H1 (cell line): Measurements from ENCODE around the gene OGT. TPM values are rescaled to one million over a fixed set of nuclear protein-coding genes. Genes with fewer than 3 reads are reported as not detected.

Source experiments
- CTCF ChIA-PET: fragments of 300-600 bp; sonication (Branson Sonifier 250); formaldehyde crosslinking; loops from one replicate; lab custom pipeline; 2021; ENCODE audit not compliant: partially characterized antibody; lab: Charles Lee
- POLR2A ChIA-PET: fragments of 300-600 bp; sonication (Branson Sonifier 250); formaldehyde crosslinking; loops from one replicate; lab custom pipeline; 2021; ENCODE audit warnings: inconsistent platforms; ENCODE audit not compliant: partially characterized antibody; lab: Charles Lee
- DNase-seq, 2 experiments: peaks; one replicate each; pipeline versions ENCODE4 v3.0.0 to v3.0.0-alpha.2; 2010 to 2022; ENCODE audit warnings: low spot score in 2 of 2, low read depth in 1 of 2, mixed read lengths in 1 of 2
- FAIRE-seq: peaks from 2 replicates; lab custom pipeline; 2011; peaks lifted over from hg19 to GRCh38; lab: Jason Lieb, UNC
- H2AFZ ChIP-seq: 2 replicates; pipeline ENCODE4 v1.8.1; 2012; ENCODE audit warnings: low read length, inconsistent platforms
- H2AK5ac ChIP-seq: 2 replicates; pipeline ENCODE4 v1.6.1; 2013; ENCODE audit warnings: low read depth, low read length
- H2BK120ac ChIP-seq: replicated peaks from 2 replicates; pipeline ENCODE3; 2013; ENCODE audit warnings: low read depth, low read length, inconsistent platforms
- H2BK12ac ChIP-seq: 2 replicates; pipeline ENCODE4 v1.6.1; 2013; ENCODE audit warnings: low read depth, low read length
- H2BK15ac ChIP-seq: 2 replicates; pipeline ENCODE4 v1.6.1; 2013; ENCODE audit warnings: low read length
- H2BK20ac ChIP-seq: 2 replicates; pipeline ENCODE4 v1.6.1; 2013; ENCODE audit warnings: low read length
- H2BK5ac ChIP-seq: 2 replicates; pipeline ENCODE4 v1.6.1; 2013; ENCODE audit warnings: low read depth, low read length
- H3K14ac ChIP-seq: 2 replicates; pipeline ENCODE4 v1.6.1; 2013; ENCODE audit warnings: inconsistent platforms; ENCODE audit not compliant: insufficient read length
- H3K18ac ChIP-seq: 2 replicates; pipeline ENCODE4 v1.6.1; 2013; ENCODE audit warnings: low read length; ENCODE audit errors: extremely low read depth
- H3K23ac ChIP-seq: 2 replicates; pipeline ENCODE4 v1.6.1; 2013; ENCODE audit warnings: inconsistent platforms; ENCODE audit not compliant: insufficient read length
- H3K23me2 ChIP-seq: 2 replicates; pipeline ENCODE4 v1.6.1; 2013; ENCODE audit warnings: low read depth, low read length
- H3K27ac ChIP-seq: 2 replicates; pipeline ENCODE4 v1.6.1; 2011; ENCODE audit warnings: low read depth, low read length, inconsistent platforms
- H3K27me3 ChIP-seq, 4 experiments: replicated peaks in 1 of 4; 1 replicate in 1 of 4; 2 replicates in 3 of 4; pipeline versions ENCODE4 v1.6.1 to v1.8.1; 2011 to 2013; ENCODE audit warnings: low read length in 3 of 4, mild to moderate bottlenecking in 3 of 4, inconsistent platforms in 2 of 4, mixed read lengths in 2 of 4, moderate library complexity in 1 of 4; ENCODE audit not compliant: control insufficient read depth in 3 of 4, insufficient read depth in 3 of 4; ENCODE audit errors: extremely low read depth in 1 of 4
- H3K36me3 ChIP-seq, 4 experiments: 2 replicates each; pipeline versions ENCODE4 v1.6.1 to v1.8.1; 2011 to 2013; ENCODE audit warnings: mild to moderate bottlenecking in 4 of 4, low read length in 3 of 4, moderate library complexity in 2 of 4, control low read depth in 1 of 4, inconsistent platforms in 1 of 4; ENCODE audit not compliant: insufficient read depth in 4 of 4, control insufficient read depth in 2 of 4
- H3K4ac ChIP-seq: replicated peaks from 2 replicates; pipeline ENCODE3; 2013; ENCODE audit warnings: low read length, low read depth, mixed read lengths, inconsistent platforms; ENCODE audit not compliant: insufficient read length
- H3K4me1 ChIP-seq, 4 experiments: replicated peaks in 1 of 4; 1 replicate in 1 of 4; 2 replicates in 3 of 4; pipeline versions ENCODE4 v1.6.1 to v1.8.1; 2011 to 2013; ENCODE audit warnings: low read length in 3 of 4, inconsistent platforms in 2 of 4, mixed read lengths in 1 of 4; ENCODE audit not compliant: insufficient read depth in 4 of 4, control insufficient read depth in 3 of 4
- H3K4me2 ChIP-seq, 2 experiments: 2 replicates each; pipeline versions ENCODE4 v1.6.1 to v1.8.1; 2011 to 2013; ENCODE audit warnings: low read depth in 2 of 2, low read length in 2 of 2, control low read depth in 1 of 2, inconsistent platforms in 1 of 2, mild to moderate bottlenecking in 1 of 2; ENCODE audit not compliant: insufficient read depth in 1 of 2
- H3K4me3 ChIP-seq, 4 experiments: fragments of 200-600, 300-600 bp in 1 of 4; sonication (generic), shearing (Covaris generic), sonication (Bioruptor Twin) in 1 of 4; 2 replicates each; pipeline versions ENCODE4 v1.5.1 to v1.8.1; 2011 to 2016; ENCODE audit warnings: low read length in 4 of 4, low read depth in 3 of 4, control low read depth in 2 of 4, inconsistent platforms in 2 of 4, mild to moderate bottlenecking in 2 of 4, mixed read lengths in 1 of 4, moderate library complexity in 1 of 4; ENCODE audit not compliant: insufficient read depth in 2 of 4; ENCODE audit errors: extremely low read depth in 1 of 4
- H3K56ac ChIP-seq: replicated peaks from 2 replicates; pipeline ENCODE3; 2013; ENCODE audit warnings: low read depth, mild to moderate bottlenecking, mixed read lengths, low read length, inconsistent platforms; ENCODE audit not compliant: insufficient read length
- H3K79me1 ChIP-seq: 2 replicates; pipeline ENCODE4 v1.6.1; 2013; ENCODE audit warnings: low read depth, low read length, control low read depth
- H3K79me2 ChIP-seq, 2 experiments: 2 replicates each; pipeline versions ENCODE4 v1.6.1 to v1.8.1; 2012 to 2013; ENCODE audit warnings: low read length in 2 of 2, mild to moderate bottlenecking in 2 of 2, inconsistent platforms in 1 of 2; ENCODE audit not compliant: insufficient read depth in 2 of 2, control insufficient read depth in 1 of 2
- H3K9ac ChIP-seq, 4 experiments: replicated peaks in 1 of 4; 1 replicate in 1 of 4; 2 replicates in 3 of 4; pipeline versions ENCODE4 v1.6.1 to v1.8.1; 2011 to 2013; ENCODE audit warnings: low read depth in 3 of 4, low read length in 3 of 4, control low read depth in 2 of 4, mild to moderate bottlenecking in 2 of 4, moderate library complexity in 2 of 4, inconsistent platforms in 1 of 4; ENCODE audit errors: extremely low read depth in 1 of 4
- H3K9me3 ChIP-seq, 2 experiments: 2 replicates each; pipeline versions ENCODE4 v1.6.1 to v1.8.1; 2012 to 2013; ENCODE audit warnings: mild to moderate bottlenecking in 2 of 2, moderate library complexity in 2 of 2, control low read depth in 1 of 2, inconsistent platforms in 1 of 2, low read depth in 1 of 2, low read length in 1 of 2, mixed read lengths in 1 of 2; ENCODE audit not compliant: insufficient read depth in 2 of 2
- H4K20me1 ChIP-seq, 2 experiments: replicated peaks in 1 of 2; 2 replicates each; pipeline versions ENCODE3 to v1.8.1; 2011 to 2013; ENCODE audit warnings: inconsistent platforms in 2 of 2, low read length in 2 of 2, mild to moderate bottlenecking in 1 of 2; ENCODE audit not compliant: insufficient read depth in 2 of 2, control insufficient read depth in 1 of 2
- H4K5ac ChIP-seq: 2 replicates; pipeline ENCODE4 v1.6.1; 2013; ENCODE audit warnings: low read length, low read depth, mixed read lengths, inconsistent platforms; ENCODE audit not compliant: insufficient read length
- H4K8ac ChIP-seq: 2 replicates; pipeline ENCODE4 v1.8.0; 2013; ENCODE audit warnings: mild to moderate bottlenecking, moderate library complexity, low read length, inconsistent platforms; ENCODE audit not compliant: insufficient read depth; ENCODE audit errors: extremely low read depth
- H4K91ac ChIP-seq: replicated peaks from 2 replicates; pipeline ENCODE3; 2013; ENCODE audit warnings: low read length, mixed read lengths, inconsistent platforms; ENCODE audit not compliant: insufficient read length
- WGBS, 2 experiments: shearing (Covaris generic) in 1 of 2; methylation state at CpG; one replicate each; pipeline versions ENCODE4 v1.1.6 to v1.1.7; 2013 to 2015; ENCODE audit warnings: low lambda C conversion rate in 2 of 2, mixed read lengths in 2 of 2, inconsistent platforms in 1 of 2, low coverage in 1 of 2, missing lambda C conversion rate in 1 of 2; ENCODE audit not compliant: insufficient replicate concordance in 2 of 2, insufficient coverage in 1 of 2, insufficient read length in 1 of 2; ENCODE audit errors: extremely low coverage in 1 of 2, missing lambda C conversion rate in 1 of 2; 5-methylcytosine and 5-hydroxymethylcytosine counted together
- polyA plus RNA-seq, 7 experiments: library from polyadenylated mRNA; depleted of rRNA in 3 of 7; stranded (reverse) in 5 of 7; unstranded in 2 of 7; fragments of >200 nt in 5 of 7; fragments of 200-250 nt in 2 of 7; gene quantifications; 1 replicate in 5 of 7; 2 replicates in 1 of 7; 4 replicates in 1 of 7; pipeline versions ENCODE4 v1.2.1 to v1.2.3, GENCODE V29; 2011 to 2013; ENCODE audit warnings: missing spikeins in 2 of 7, mixed read lengths in 2 of 7
- total RNA-seq: library from RNA; stranded (reverse); fragmentation: NEBNext Ultra II Directional; extraction: Animal tissue kit (Norgen Biotek cat#: 25700); gene quantifications from 2 replicates; pipeline ENCODE4 v1.2.1, GENCODE V29; 2021
- TF ChIP-seq, protein P1 (sequence below): IDR thresholded peaks from 2 replicates; pipeline ENCODE4 v1.6.1; 2012; ENCODE audit warnings: inconsistent platforms

Gene OGT
- total and polyA plus RNA-seq, 2 of the 8 experiments (the other 6 are each of a cell fraction or from before 2014, with no cell fraction given): 130 to 169 TPM

DNA sequence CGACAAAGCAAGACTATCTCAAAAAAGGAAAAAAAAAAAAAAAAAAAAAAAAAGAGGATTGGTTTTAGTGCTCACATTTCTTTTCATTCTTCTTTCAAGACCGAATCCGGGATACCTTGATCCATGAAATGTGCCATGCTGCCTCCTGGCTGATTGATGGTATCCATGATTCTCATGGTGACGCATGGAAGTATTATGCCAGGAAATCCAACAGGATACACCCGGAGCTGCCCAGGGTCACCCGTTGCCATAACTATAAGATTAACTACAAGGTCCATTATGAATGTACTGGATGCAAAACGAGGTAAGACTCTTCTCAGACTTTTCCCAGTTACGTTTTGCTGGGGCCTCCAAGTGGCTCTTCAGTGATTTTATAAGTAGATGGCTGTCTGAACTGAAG, 79.4 kb downstream of the OGT start:
- Histone ChIP-seq H3K18ac (no peak overlapping the region), H2BK120ac (no peak overlapping the region), H3K79me1 (no peaks in the 10 kb centered on the region), H3K4me3 (no peak overlapping the region), H3K56ac (no peak overlapping the region), H3K14ac (no peak overlapping the region), H3K27ac (no peak overlapping the region), H2BK12ac (no peak overlapping the region), H3K9me3 (no peaks in the 10 kb centered on the region), H3K4me1 (no peaks in the 10 kb centered on the region), H4K20me1 (no peaks in the 10 kb centered on the region), H4K8ac (no peak overlapping the region), H4K5ac (no peak overlapping the region), H3K23me2 (no peaks in the 10 kb centered on the region), H3K27me3 (no peaks in the 10 kb centered on the region), H3K79me2 (no peaks in the 10 kb centered on the region), H4K91ac (no peak overlapping the region), H3K23ac (no peak overlapping the region), H3K9ac (no peak overlapping the region), H2BK15ac (no peak overlapping the region), H3K36me3 (peaks cover 0 to 6% (median 2%) of the 10 kb centered on the region in 4 experiments; a peak in 2 of 8 replicates), H2AFZ (no peak overlapping the region), H3K4me2 (no peak overlapping the region), H3K4ac (no peak overlapping the region), H2BK5ac (no peak overlapping the region), H2AK5ac (no peak overlapping the region), H2BK20ac (no peak overlapping the region)
- ChIA-PET CTCF (no interaction called here), POLR2A (no interaction called here)
- FAIRE-seq: no peak
- TF ChIP-seq, protein P1, sequence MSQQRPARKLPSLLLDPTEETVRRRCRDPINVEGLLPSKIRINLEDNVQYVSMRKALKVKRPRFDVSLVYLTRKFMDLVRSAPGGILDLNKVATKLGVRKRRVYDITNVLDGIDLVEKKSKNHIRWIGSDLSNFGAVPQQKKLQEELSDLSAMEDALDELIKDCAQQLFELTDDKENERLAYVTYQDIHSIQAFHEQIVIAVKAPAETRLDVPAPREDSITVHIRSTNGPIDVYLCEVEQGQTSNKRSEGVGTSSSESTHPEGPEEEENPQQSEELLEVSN: no peak
- WGBS, 2 experiments: 94% methylated on average over 5 of the region's 8 CpGs; no CpG with 5 or more reads in 1 of the 2 experiments
- no peak for DNase-seq
